Esophagus mucosa (tissue), 1 donor: ENCODE results near the gene FAM184A. TPM values are rescaled to one million over a fixed set of nuclear protein-coding genes. Genes with fewer than 3 reads are reported as not detected.

Experiments
- ATAC-seq: fragments of 200-7000 bp; cut with Tn5 transposase; one replicate; pipeline ENCODE4 v1.9.1; 2020
- total RNA-seq: library from RNA; stranded (reverse); gene quantifications from one replicate; pipeline ENCODE4 v1.2.4, GENCODE V29; 2023
- donor health status: DM: yes; HTN: yes; CAD: no.

FAM184A gene
- total RNA-seq, 1 donor from 2014 or later, result 0.76 TPM

DNA sequence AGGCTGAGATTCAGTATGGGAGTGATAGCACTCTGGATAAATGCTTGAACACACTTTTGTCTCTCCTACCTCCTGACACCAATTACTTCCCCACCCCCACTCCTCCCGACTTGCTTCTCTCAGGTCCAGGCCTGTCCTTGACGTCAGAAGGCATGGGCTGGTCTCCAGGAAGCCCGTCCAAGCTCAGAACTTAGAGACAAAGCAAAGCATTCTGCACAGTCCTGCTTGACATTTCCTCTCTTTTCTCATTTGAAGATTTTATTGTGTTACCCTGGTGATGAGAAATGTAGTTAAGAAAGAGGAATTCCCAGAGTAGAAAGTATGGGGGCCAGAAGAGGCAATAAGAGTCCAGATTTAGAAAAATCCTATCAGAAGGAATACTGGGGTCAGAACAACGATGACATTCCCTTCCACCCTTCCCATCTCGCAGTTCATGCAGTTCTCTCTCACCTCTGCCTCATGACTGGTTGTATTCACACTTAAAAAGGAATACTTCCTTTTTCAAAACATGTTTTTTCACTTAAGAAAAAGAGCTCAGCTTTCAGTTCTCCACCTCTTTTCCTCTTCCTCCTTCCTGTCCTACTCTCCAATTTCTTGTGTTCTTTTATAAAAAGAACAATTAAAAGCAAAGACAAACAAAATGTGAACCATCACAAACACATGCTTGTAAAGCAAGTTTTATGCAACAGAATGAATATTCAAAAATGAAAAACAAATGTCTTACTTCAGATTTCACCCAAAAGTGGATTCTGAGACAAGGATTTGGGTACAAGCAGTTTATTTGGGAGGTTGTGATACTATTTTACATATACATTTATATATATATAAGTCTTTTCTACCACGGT lies 18.5 kb upstream of the FAM184A start:
- ATAC-seq, result peak; percentile 84

DNA sequence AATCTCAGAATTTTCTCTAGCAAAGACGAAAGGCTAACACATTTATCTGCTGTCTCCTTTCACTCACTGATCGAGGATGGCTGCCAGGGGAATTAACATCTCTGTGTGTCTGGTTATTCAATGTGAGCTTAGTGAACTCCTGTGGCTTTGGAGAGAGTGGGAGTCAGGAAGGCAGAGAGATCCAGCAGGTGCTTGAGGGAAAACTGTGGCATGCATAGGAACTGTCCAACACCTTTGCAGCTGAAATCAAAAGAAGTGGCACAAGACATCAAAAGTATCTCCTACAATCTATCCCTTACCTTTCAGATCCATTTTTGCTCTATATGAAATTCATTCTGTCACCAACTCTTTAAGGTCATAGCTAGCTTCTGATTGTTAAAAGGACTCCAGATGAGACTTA lies 11.8 kb upstream of the FAM184A start:
- ATAC-seq, result no peak

DNA sequence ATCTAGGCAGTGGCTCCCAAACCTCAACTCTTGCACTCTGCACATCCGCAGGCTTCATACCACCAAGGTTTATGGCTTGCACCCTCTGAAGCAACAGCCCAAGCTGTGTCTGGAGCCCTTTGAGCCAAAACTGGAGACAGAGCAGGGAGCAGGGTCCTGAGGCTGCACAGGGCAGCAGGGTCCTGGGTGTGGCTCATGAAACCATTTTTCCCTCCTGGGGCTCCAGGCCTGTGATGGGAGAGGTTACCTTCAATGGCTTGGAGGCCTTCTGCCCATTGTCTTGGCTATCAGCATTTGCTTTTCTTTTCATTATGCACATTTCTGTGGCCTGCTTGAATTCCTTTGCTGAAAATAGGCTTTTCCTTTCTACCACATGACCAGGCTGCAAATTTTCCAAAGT lies 6.3 kb upstream of the FAM184A start:
- ATAC-seq, result no peak

DNA sequence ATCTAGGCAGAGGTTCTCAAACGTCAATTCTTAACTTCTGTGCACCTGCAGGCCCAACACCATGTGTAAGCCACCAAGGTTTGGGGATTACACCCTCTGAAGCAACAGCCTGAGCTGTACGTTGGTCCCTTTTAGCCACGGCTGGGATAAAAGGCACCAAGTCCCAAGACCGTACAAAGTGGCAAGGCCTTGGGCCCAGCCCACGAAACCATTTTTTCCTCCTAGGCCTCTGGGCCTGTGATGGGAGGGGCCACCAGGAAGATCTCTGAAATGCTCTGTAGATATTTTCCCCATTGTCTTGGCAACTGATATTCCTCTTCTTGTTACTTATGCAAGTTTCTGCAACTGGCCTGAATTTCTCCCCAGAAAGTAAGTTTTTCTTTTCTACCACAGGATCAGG lies 4.5 kb upstream of the FAM184A start:
- ATAC-seq, result no peak

DNA sequence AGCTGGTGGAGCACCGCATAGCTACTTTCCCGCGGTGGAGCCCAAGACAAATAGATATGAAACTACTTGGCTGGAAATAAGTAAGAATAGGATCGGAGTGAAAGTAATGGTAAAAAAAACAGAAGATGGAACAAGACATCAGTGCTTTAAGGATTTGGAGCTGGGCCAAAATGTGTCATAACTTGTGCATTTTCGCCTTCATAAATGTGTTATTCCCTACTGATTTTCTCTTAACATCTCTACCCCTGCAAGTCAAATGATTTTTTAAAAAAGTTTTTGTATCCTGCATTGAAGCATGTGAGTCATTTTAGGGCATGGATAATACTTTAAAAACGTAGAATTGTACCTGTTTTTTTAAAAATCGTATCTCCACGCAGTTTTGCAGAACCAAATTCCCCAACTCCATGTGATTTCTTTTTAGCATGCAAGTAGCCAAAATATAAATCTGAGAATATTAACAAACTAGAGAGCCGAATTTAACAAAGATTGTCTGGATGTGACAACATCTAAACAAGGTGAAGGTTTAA lies 882 bp upstream of the FAM184A start:
- ATAC-seq, result no peak

DNA sequence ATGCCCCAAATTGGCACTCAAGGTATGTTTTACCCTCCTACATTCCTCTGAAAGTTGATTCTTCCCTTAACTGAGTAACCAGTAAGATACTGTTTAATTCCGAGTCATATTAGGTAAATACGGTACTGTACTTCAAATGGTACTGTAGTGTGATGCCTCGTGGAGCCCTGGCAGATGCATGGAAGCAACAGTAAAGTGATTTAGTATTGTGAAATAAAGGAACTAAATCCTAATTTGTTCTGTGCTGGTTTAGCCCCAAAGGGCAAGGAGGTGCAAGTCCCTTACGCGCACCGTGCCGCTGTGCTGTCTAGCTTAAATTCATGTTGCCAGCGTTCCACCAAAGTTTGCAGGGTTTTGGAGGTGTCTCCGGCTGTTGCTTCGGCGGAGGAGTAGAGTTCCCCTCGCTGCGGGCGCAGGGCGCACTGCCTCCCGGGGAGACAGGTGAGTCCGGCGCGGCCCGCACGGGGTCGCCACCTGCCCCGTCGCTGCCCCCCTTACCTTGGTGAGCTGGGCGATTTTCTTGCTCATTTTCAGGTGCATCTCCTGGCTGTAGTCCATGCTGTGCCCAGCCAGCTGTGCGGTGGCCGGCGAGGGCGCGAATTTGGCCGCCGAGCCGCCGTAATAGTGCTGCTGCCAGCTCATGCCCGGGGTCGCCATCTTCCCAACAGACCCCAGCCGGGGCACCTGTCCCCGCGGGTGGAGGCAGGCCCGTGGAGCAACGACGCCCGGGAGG lies 655 bp downstream of the FAM184A start:
- ATAC-seq, result peak; percentile 28

DNA sequence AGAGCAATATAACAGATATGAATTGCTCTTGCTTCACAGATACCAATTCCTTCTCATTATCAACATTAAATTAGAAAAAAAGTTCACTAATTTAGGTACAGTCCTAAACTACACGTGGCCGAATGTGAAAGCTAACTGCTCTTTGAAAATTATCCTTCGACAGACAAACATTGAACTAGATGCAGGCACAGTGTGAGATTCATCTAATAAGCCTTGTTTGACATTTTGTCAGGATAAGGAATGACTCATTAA lies 1.1 kb downstream of the FAM184A start:
- no peak for ATAC-seq

DNA sequence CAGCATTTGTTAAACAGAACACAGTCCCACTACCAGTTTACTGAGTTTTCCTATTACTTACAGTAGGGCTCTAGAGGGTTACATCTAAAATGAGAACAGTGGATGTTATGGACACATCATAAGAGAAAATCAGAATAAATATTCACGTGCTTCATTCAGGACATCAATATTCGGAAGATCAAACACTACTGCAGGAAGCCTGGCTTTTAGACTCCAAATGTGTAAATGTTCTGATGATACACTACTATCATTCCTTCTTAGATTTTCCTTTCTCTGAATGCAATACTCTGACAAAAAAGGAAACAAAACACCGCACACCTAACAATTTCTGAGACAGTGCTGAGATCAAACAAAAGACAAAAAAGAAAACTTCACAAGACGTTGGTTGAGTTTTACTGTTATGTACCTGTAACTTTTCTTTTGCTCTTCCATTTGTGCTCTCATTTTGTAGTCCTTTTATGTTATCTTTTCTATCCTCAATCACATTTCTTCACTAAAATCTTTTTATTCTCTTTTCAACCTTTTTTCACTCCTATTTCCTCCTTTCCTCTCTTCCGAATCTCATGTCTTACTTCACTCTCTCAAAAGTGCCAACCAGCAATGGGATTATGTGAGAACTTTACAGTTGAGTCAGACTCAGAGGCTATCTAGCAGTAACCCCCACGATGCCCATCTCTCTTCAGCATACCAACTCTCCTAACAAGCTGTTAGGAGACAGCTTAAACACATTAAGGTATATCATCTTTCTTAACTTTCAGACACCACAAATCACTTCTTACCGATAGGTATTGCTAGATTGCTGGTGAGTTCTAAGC lies 1.7 kb downstream of the FAM184A start:
- no peak for ATAC-seq

DNA sequence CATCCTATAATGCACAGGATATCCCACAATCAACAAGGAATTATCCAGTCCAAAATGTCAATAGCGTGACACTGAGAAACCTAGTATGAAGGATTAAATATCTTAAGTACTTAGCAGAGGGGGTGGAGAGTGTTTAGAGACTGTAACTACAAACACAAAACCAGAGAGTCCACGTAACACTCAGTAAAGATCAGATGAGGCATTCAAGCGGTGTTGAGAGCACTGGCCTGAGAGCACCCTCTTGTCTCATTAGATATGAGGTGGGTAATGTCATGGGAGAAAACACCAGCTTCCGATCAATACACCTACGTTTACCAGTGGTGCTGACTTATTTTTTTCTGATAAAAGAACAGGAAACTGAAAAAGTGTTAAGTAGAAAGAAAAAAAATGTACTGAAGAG lies 2.3 kb downstream of the FAM184A start:
- ATAC-seq, result no peak

DNA sequence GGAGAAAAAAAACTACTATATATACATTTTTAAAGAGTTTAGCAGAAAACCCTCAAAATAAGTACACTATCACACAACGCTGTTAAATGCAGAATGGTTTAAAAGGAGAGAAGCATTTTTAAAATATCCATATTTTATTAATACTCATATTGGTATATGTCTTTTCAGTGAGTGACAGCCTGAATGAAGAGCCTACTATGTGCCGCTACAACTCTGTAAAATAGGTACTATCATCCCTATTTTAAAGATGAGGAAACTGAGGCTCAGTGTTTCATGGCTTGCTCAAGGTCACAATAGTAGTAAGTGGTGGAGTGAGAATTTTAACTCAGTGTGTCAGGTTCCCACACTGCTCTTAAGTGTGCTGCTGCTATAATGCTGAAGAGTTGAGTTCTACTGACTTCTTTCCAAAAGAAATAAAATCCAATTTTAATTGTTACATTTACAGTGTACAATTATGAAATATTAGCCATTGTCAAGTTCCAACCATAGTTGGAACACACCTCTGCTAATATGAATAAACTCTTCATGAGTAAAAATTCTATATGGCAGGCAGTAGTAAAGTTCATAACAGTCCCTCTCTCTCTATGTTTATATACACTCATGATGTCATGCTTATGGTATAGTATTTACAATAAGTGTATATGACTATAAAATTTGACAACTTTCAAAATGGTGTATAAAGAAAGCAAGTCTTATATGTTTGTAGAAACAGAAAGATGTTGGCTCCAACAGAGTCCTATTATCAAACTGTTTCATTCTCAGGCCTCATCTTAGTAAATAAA lies 3.1 kb downstream of the FAM184A start:
- ATAC-seq, result no peak

DNA sequence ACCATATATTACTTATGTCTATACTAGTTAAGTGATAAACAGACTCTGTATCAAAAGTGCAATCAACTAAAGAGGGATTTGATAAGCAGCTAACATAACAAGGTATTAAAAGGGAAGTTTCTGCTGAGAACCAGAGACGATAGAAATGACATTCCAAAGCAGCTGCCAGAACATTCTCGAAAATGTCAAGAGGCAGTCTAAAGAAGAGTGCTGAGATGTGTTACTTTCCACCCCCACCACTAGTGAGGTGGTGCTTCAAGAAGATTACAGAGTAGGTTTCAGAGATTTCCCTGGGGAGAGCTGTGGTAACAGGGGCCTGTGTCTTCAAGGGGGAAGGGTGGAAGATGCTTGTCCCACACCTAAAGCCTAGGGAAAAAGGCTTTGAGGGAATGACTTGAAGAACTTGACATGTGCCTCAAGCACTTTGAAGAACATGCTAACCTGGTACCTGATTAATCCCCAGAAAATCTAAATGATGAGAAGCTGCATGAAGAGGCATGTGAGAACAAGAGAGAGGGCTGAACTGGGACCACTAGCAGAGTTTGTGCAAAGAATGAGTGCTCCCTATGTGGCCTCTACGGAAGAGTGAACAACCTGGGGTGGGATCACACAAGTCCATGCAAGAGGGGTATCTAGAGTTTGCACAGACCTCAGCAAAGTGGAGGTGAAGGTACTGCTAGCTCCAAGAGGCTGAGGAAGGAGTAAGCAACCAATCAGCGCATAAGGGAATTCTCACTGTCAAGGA lies 5.0 kb downstream of the FAM184A start:
- ATAC-seq, result no peak

DNA sequence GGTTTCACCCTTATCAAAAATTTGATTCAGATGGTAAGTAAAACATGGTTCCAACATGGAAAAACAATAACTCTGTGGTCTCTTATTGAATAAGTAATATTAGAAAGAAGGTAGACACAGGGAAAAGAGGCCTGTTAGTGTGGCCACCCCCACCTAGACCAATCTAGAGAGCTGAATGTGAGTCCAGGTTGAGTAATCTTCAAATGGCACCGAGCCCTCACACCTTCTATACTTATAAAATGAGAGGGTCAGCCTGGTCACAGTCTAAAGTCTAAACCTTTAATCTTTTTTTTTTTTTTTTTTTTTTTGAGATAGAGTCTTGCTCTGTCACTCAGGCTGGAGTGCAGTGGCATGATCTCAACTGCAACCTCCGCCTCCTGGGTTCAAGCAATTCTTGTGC lies 6.9 kb downstream of the FAM184A start:
- no peak for ATAC-seq

DNA sequence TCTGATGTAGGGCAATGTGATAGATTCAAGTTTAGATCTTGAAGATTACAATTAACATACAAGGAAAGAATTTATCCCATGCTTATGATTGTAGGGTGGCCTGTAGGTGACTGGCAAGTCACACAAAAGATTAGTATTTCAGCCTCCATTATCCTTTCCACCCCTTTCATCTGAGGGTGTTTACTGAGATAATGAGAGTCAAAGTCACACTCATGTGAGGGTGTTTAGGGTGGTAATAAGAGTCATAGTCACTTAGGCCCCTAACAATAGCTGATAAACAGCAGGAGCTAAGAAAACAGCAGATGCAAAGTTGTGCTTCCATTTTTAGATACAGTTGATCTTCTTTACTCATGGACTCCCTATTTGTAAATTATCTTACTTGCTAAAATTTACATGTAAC lies 11.4 kb downstream of the FAM184A start:
- no peak for ATAC-seq

DNA sequence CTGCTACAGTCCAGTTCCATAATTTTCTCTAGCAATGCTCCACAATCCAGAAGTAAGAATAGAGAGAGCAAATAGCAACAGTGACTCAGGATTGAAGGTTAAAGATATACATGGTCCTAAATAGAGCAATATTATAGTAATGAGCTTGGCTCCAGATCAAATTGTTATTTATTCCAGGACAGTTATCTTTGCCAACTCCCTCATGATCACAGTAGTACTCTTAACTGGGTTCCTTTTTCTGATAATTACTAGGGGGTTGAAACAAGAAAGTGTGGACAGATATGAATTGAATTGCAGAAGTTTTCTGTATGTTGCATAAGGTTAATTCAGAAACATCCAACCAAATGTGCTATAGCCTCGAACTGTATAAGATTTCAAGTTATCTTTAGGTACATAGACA lies 11.9 kb downstream of the FAM184A start:
- ATAC-seq, result no peak

DNA sequence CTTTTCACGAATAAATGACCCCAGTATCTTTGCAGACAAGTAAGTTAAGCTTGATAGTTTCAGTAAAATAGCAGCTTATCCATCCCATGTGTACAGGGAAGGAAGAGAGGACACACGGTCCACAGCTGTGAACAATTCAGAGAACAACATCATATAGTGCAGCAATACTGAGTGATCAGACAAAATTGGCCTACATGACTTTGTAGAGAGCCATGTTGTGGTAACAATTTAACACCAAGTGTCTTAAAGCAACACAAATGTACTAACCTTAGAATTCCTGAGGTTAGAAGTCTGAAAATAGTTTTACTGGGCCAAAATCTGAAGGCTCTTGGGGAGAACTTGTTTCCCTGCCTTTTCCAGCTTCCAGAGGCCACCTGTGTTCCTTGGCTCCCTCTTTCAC lies 12.5 kb downstream of the FAM184A start:
- no peak for ATAC-seq

DNA sequence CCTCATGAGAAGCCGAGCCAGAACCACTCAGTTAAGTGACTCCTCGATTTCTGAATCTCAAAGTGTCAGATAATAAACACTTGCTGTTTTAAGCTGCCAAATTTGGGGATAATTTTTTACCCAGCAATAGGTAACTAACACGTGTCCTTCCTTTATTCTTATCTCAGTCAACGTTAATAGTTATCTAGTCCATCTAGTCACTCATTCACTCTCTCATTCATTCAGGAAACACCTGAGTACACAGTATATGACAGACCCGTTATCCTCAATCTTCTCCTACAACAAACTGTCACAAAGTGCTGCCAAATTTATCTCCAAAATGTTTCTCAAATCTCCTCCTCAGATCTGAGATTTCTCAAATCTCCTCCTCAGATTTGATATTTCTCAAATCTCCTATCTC lies 13.1 kb downstream of the FAM184A start:
- no peak for ATAC-seq

DNA sequence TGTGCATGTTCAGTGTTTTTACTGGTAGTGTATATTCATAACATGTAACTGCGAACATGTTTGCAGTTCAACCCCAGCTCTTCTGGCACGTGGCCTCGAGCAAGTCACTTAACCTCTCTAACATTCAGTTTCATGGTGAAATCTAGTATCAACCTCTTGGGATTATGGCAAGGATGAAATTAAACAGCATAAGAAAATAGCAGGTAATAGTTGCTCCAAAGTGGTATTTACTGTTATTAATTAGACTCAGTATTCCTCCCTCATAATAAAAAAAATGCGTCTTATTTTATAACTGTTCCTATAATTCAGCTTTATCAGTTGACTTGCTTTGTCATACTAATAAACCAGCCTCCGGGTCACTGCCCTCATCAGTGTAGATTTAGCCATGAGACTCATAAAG lies 15.0 kb downstream of the FAM184A start:
- no peak for ATAC-seq

DNA sequence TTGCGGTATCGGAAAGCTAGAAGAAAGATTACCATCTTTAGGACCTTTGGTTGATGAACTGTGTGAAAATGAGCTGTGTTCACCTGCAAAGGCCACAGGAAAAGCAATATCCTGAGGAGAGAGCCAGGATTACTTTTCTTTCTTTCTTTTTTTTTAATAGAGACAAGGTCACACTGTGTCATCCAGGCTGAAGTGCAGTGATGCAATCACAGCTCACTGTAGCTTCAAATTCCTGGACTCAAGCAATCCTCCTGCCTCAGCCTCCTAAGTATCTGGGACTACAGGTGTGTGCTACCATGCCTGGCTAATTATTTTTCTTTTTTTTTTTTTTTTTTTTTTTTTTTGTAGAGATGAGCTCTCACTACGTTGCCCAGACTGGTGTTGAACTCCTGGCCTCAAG lies 17.2 kb downstream of the FAM184A start:
- no peak for ATAC-seq

DNA sequence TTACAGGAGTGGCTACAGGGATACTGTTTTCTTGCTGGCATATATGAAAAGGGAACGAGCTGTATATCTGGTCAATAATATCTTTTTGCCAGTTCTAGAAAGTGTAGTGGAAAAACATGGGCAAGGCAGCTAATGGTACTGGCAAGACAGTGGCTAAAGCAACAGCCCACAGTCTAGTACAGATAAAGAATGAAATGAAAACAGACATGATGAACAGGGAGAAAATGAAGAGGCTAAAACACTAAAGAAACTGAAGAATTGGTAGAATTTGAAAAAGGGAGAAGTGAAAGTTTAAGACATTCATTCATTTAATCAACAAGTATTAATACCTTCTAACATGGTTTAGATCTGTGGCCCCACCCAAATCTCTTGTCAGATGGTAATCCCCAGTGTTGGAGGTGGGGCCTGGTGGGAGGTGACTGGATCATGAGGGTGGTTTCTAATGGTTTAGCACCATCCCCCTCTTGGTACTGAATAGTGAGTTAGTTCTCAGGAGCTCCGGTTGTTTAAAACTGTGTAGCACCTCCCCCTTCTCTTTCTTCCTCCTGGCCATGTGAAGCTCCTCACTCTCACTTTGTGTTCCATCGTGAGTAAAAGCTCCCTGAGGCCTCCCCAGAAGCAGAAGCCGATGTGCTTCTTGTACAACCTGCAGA lies 18.1 kb downstream of the FAM184A start:
- no peak for ATAC-seq

DNA sequence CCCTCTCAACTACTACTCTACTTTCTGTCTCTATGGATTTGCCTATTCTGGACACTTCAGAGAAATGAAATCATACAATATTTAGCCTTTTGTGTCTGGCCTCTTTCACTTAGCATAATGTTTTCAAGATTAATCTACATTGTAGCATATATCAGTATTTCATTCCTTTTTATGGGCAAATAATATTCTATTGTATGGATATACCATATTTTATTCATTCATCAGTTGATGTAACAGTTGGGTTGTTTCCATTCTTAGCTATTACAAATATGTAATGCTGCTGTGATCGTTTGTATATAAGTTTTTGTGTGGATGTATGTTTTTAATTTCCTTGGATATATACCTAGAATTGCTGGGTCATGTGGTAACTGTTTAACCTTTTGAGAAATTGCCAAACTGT lies 23.4 kb downstream of the FAM184A start:
- no peak for ATAC-seq

DNA sequence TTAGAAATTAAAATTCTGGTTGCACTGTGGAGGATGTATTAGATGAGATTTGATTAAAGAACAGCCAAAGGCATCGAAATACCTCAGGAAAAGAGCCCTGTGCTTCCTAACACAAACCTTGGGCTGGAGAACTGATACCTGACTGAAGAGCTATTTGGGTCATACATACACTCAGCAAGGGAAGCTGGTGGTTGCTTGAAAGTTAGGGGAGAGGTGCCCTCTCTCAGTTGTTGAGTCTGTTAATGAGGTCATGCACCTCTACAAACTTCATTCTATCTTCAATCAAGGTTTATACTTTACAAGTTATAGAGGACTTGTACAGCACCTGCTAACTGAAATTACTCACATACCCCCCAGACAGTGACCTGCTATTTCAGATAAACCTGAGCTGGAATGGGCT lies 25.5 kb downstream of the FAM184A start:
- ATAC-seq, result no peak
